ENCODE data around the gene ADAMTSL1.

ADAMTSL1 gene

DNA sequence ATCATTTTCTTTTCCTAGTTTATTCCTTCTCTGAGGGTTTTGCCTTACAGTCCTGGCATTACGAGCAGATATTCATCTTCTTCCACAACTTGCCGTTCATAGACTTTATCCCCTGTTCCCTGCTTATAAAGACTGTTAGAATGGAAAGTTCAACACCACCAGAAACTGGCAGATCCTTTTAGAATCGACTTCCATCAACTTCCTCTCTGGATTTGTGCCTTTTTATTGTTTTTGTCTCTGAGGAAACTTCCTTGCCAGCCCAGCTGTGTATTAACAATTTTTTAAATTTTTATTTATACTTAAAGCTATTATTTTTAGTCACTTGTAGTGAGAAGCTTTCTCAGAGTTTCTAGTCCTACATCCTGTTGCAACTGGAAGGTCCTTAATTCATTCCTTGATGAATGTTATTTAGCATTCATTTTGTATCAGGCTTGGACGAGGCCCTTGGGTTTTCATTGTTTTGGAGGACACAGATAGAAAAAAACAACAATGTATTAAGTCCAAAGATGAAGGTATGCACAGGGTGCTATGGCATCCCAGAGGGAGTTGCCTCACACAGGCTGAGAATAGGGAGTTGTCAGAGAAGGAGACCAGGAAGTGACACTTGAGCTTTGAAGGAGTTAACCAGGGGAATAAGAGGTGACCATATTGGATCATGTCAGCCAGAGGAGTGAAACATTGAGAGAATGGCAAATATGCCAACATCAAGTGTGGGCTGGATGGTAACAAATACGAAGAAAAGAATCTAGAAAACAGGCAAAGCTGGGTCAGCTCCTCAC lies 81.3 kb downstream of the ADAMTSL1 start:
- DNase-seq, result no peak

DNA sequence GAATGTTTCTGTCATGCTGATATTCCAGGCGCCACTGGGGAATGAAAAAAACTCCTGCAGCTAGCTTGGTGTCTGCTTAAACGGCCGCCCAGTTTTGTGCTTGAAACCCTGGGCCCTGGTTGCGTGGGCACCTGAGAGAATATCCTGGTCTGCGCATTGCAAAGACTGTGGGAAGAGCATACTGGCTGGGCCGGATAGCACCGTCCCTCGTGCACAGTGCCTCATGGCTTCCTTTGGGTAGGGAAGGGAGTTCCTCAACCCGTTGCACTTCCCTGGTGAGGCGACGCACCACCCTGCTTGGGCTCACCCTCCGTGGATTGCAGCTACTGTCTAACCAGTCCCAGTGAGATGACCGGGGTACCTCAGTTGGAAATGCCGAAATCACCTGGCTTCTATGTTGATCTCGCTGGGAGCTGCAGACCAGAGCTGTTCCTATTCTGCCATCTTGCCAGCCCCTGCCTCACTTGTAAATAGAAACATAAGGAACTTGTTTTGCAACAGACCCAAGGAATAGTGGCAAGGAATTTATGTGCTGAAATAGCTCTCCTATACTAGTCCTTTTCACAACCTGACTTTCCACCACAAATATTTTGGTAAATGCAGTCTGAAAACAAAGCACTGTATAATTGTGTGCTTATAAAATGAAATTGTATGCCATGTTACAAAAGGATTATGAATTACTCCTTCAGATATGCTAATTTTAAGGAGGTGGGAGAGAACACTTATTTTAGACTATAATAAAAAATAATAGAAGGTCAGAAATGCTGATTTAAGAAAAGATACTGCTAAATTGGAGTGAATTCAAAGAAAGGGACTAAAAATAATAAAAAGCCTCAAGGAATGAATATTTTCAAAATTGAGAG lies 90.3 kb downstream of the ADAMTSL1 start:
- no peak for DNase-seq

DNA sequence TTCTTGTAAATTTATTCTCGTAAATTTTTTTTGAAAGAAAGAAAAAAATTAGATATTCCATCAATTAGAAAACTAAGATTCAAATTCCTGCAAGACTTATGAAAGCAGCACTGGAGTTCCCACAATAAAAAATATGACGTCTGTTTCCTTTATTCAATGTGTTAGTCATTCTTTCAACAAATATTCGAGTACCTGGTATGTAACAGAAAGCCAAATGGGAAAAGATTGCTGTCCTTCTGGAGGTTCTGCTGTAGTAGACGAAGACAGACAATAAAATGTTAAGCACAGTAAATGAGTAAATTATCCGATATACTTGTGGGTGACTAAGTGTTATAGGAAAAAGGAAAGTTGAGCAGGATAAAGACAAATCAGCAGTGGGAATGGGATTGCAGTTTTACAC lies 92.2 kb downstream of the ADAMTSL1 start:
- no peak for DNase-seq

DNA sequence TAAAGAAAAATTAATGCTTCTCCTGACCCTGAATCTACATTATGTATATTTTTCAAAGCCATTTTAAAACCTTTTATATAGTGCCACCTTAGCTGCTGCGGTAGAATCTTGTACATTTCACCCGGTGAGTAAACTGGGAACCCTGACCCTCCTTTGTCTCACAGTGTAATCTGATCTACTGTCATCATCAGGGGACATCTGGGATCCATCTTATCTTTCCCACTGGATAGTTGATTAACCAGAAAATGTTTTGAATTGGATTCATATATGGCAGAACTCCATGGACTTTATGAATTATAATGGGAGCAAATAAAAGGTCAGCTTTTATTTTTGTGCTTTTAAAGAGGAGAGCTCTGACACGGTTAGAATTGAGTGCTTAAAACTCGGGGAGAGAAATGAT lies 95.0 kb downstream of the ADAMTSL1 start:
- no peak for DNase-seq

DNA sequence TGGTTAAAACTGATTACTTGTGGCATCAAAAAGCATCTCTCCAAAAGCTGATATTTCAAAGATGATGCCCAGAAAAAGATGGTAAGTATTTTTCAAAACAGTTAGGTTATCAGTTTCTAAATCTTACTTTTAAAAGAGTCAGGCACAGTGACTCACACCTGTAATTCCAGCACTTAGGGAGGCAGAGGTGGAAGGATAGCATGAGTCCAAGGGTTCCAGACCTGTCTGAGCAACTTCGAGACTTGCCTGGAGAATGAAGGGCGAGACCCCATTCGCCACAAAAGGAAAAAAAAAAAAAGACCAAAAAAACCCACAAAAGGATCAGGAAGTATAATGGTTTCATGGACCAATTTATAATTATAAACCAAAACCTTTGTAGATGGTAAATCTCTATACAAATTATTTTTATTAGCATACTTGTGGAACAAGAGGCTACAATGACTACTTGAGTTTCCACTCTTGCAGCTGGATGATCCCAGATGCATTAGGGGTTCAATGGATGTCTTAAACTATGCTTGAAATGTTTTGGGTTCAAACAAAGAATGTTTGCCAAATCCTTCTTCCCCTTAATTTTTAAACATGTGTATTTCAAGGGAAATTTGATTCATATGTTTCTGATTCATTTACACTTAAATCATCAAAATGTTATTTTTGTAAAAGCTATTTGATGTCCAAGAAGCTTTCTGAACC lies 96.1 kb downstream of the ADAMTSL1 start:
- DNase-seq, result no peak

- DNase-seq, result no peak
Measured at GRCh38 chr9:18573021-18573556, 99.1 kb downstream of the ADAMTSL1 start.

GRCh38 chr9:18575686-18576085 lies 101.7 kb downstream of the ADAMTSL1 start:
- no peak for DNase-seq

GRCh38 chr9:18579536-18579935 lies 105.6 kb downstream of the ADAMTSL1 start:
- DNase-seq, result no peak

- no peak for DNase-seq
Measured at GRCh38 chr9:18580151-18580550, 106.2 kb downstream of the ADAMTSL1 start.

- no peak for DNase-seq
Measured at GRCh38 chr9:18585996-18586395, 112.0 kb downstream of the ADAMTSL1 start.

DNA sequence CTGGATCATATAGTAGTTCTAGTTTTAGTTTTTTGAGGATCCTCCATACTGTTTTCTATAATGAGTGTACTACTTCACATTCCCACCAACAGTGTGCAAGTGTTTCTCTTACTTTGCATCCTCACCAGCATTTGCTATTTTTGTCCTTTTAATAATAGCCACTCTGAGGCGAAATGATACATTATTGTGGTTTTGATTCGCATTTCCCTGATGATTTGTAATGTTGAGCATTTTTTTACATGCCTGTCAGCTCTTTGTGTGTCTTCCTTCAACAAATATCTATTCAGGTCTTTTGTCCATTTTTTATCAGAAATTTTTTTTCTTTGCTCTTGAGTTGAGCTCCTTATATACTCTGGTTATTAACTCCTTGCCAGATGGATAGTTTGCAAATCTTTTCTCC lies 114.0 kb downstream of the ADAMTSL1 start:
- DNase-seq, result no peak

DNA sequence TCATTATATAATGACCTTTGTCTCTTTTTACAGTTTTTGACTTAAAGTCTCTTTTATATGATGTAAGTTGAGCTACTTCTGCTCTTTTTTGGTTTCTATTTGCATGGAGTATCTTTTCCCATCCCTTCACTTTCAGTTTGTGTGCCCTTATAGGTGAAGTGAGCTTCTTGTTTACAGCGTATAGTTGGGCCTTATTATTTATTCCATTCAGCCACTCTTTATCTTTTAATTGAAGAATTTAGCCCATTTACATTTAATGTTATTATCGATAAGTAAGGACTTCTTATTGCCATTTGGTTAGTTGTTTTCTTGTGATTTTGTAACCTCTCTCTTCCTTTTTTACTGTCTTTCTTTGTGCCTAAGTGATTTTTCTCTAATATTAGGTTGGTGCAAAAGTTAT lies 117.3 kb downstream of the ADAMTSL1 start:
- DNase-seq, result no peak

- no peak for DNase-seq
Measured at GRCh38 chr9:18594837-18595236, 120.9 kb downstream of the ADAMTSL1 start.

DNA sequence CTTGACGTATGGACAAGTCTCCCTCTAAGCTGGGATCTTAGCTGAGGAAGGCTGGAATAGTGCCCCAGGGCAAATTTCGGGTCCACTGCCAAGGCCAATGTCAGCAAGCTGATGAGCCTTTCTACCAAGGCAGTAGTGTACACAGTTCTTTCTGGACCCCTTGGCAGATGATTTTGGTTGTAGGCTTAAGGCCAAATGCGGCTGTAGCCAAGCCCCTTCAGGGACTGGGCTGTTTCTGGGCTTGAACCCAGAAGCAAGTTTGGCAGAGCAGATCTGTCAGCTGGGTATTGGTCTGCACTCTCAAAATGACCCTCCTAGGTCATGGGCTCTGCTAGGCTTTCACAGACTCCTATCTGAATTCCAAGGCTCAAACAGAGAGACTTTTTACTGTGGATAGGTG lies 121.6 kb downstream of the ADAMTSL1 start:
- DNase-seq, result no peak

DNA sequence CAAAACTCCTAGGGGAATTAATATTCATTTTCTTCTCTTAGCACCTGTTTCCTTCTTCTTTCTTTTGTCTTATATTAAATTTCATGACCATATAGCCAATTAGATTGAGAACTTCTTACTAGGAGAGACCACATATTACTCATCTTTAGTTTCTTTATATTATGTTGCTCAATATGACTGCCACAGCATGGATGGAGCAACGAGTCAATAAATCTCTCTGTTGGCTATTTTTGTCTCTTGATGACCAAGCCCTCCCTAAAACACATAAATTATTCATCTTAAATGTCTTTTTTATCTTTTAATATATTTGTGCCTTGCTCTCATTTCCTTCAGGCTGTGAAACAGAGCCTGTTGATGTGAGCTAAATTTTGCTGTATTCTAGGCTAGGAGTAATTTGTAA lies 123.0 kb downstream of the ADAMTSL1 start:
- DNase-seq, result no peak

DNA sequence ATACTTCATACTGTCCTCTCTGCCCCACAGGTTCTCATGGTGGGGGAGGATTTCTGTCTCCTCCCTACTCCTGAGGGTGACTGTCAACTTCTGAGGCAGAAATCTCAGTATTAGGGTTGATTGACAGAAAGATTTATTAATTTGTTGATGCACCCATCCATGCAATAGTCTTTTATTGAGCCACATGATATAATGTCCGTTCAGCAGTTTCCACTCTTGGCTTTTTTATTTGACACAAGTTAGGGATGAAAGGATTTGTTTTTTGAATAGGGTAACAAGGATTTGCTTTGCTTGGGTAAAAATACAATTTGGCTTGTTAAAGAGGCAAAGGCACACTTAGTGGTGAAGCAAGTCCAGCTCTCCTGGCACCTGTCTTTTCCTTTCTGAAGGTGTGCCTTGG lies 125.0 kb downstream of the ADAMTSL1 start:
- DNase-seq, result no peak

- no peak for DNase-seq
Measured at GRCh38 chr9:18601026-18601425, 127.1 kb downstream of the ADAMTSL1 start.

- no peak for DNase-seq
Measured at GRCh38 chr9:18601956-18602355, 128.0 kb downstream of the ADAMTSL1 start.

GRCh38 chr9:18604767-18605730 lies 131.1 kb downstream of the ADAMTSL1 start:
- DNase-seq, result no peak

- no peak for DNase-seq
Measured at GRCh38 chr9:18605766-18606180, 131.8 kb downstream of the ADAMTSL1 start.

DNA sequence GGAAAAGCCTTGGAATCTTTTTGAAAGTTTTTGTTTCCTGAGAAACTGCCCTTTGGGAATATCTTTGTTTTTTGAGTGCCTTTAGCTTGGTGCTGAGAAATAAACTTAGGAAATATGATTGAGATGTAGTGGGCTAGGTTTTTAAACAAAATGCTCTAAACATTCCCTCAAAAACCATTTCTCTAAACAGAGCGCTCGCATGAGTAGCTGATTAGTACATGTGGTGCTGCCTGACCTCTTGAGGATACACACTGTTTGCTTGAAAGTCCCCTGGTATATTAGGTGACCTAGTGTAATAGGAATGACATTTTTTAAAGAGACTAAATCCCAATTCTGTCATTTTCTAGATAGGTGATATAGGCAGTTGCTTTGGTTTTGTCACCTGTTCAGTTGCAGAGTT lies 132.3 kb downstream of the ADAMTSL1 start:
- DNase-seq, result no peak

- DNase-seq, result no peak
Measured at GRCh38 chr9:18606846-18607245, 132.9 kb downstream of the ADAMTSL1 start.

Measured in activated CD8-positive, alpha-beta memory T cell treated with anti-CD3 and anti-CD28 coated beads, Interleukin-2, amount 50 U/mL, for 48 hours (primary cell).